Loucy (cell line): ENCODE data around the gene EPHB3.
A peak's percentile ranks its signal among the peaks of the same experiment; 100 is the strongest.

Experiments
- H2AFZ ChIP-seq: fragments of 200-600 bp; sonication (generic); 2 replicates; pipeline ENCODE4 v1.6.0; 2016; ENCODE audit warnings: antibody characterized with exemption, mild to moderate bottlenecking, low read length, moderate library complexity
- H3F3A ChIP-seq: fragments of 200-600 bp; 2 replicates; pipeline ENCODE4 v1.6.0; 2016; ENCODE audit warnings: antibody characterized with exemption, low read depth, mild to moderate bottlenecking
- H3K27me3 ChIP-seq: fragments of 200-600 bp; sonication (generic); 2 replicates; pipeline ENCODE4 v1.6.1; 2014; ENCODE audit warnings: low read length, mild to moderate bottlenecking; ENCODE audit not compliant: insufficient read depth, poor library complexity, severe bottlenecking
- H3K36me3 ChIP-seq: fragments of 200-600 bp; sonication (generic); 2 replicates; pipeline ENCODE4 v1.6.1; 2016; ENCODE audit warnings: low read length; ENCODE audit not compliant: insufficient read depth
- H3K4me1 ChIP-seq: fragments of 200-600 bp; sonication (generic); 2 replicates; pipeline ENCODE4 v1.5.1; 2014; ENCODE audit warnings: low read length, mild to moderate bottlenecking; ENCODE audit not compliant: insufficient read depth, poor library complexity, severe bottlenecking
- H3K4me2 ChIP-seq: fragments of 200-600 bp; sonication (generic); 2 replicates; pipeline ENCODE4 v1.6.0; 2014; ENCODE audit warnings: antibody characterized with exemption, low read length, low read depth, mild to moderate bottlenecking; ENCODE audit not compliant: poor library complexity, severe bottlenecking
- H3K4me3 ChIP-seq: fragments of 200-600 bp; sonication (generic); 2 replicates; pipeline ENCODE4 v1.5.1; 2014; ENCODE audit warnings: low read length, mild to moderate bottlenecking, mixed read lengths; ENCODE audit not compliant: poor library complexity, severe bottlenecking
- H3K79me2 ChIP-seq: fragments of 200-600 bp; sonication (generic); 2 replicates; pipeline ENCODE4 v1.6.1; 2014; ENCODE audit warnings: low read length; ENCODE audit not compliant: insufficient read depth
- H3K9ac ChIP-seq: fragments of 200-600 bp; sonication (generic); 2 replicates; pipeline ENCODE4 v1.6.0; 2014; ENCODE audit warnings: mild to moderate bottlenecking, low read depth, low read length, moderate library complexity; ENCODE audit not compliant: poor library complexity, severe bottlenecking
- H3K9me2 ChIP-seq: fragments of 200-600 bp; sonication (generic); replicated peaks from 2 replicates; pipeline ENCODE4 v1.6.1; 2016; ENCODE audit warnings: low read depth, low read length, mixed read lengths
- H3K9me3 ChIP-seq: fragments of 200-600 bp; sonication (generic); 2 replicates; pipeline ENCODE4 v1.6.1; 2014; ENCODE audit warnings: mild to moderate bottlenecking, antibody characterized with exemption, low read length, low read depth; ENCODE audit not compliant: insufficient read depth
- H4K20me1 ChIP-seq: fragments of 200-600 bp; sonication (generic); 2 replicates; pipeline ENCODE4 v1.6.0; 2014; ENCODE audit warnings: antibody characterized with exemption, low read length, mild to moderate bottlenecking; ENCODE audit not compliant: insufficient read depth, poor library complexity, severe bottlenecking
- CTCF ChIP-seq: fragments of 200-600 bp; sonication (generic); conservative IDR thresholded peaks from 2 replicates; pipeline ENCODE4 v1.5.1; 2014; ENCODE audit warnings: mild to moderate bottlenecking, antibody characterized with exemption, low read length
- EZH2phosphoT487 ChIP-seq: fragments of 200-600 bp; IDR thresholded peaks from 2 replicates; pipeline ENCODE4 v1.6.1; 2018; ENCODE audit warnings: antibody characterized with exemption, mild to moderate bottlenecking, moderate library complexity, borderline replicate concordance

EPHB3 gene

GRCh38 chr3:184538666-184539431 is 22.7 kb upstream of the EPHB3 start:
- no peak overlapping the region for H2AFZ ChIP-seq
- H3K9me3 ChIP-seq, result no peaks in the 10 kb centered on the region
- TF ChIP-seq CTCF (no peak), EZH2phosphoT487 (no peak)
- H3K9ac ChIP-seq, result no peak overlapping the region
- no peaks in the 10 kb centered on the region for H3K79me2 ChIP-seq
- no peaks in the 10 kb centered on the region for H3K9me2 ChIP-seq
- no peaks in the 10 kb centered on the region for H4K20me1 ChIP-seq
- no peak overlapping the region for H3K4me2 ChIP-seq
- H3K27me3 ChIP-seq, result no peaks in the 10 kb centered on the region
- H3K4me3 ChIP-seq, result no peak overlapping the region
- peaks cover 3% of the 10 kb centered on the region for H3K4me1 ChIP-seq
- H3K36me3 ChIP-seq, result no peaks in the 10 kb centered on the region
- H3F3A ChIP-seq, result no peaks in the 10 kb centered on the region

GRCh38 chr3:184539801-184540435 is 21.7 kb upstream of the EPHB3 start:
- Histone ChIP-seq H3K79me2 (no peaks in the 10 kb centered on the region), H3K9me3 (no peaks in the 10 kb centered on the region), H3K36me3 (no peaks in the 10 kb centered on the region), H3K4me3 (no peak overlapping the region), H4K20me1 (no peaks in the 10 kb centered on the region), H2AFZ (no peak overlapping the region), H3K4me1 (peaks cover 3% of the 10 kb centered on the region), H3K9ac (no peak overlapping the region), H3K27me3 (no peaks in the 10 kb centered on the region), H3K9me2 (no peaks in the 10 kb centered on the region), H3F3A (no peaks in the 10 kb centered on the region), H3K4me2 (no peak overlapping the region)
- TF ChIP-seq CTCF, result no peak
- no peak for TF ChIP-seq EZH2phosphoT487

GRCh38 chr3:184540777-184541681 is 20.6 kb upstream of the EPHB3 start:
- no peak overlapping the region for H3K4me2 ChIP-seq
- no peaks in the 10 kb centered on the region for H3K9me2 ChIP-seq
- peaks cover 3% of the 10 kb centered on the region for H3K4me1 ChIP-seq
- H3K36me3 ChIP-seq, result no peaks in the 10 kb centered on the region
- TF ChIP-seq CTCF (peak; percentile 93), EZH2phosphoT487 (no peak)
- no peaks in the 10 kb centered on the region for H3K9me3 ChIP-seq
- no peak overlapping the region for H2AFZ ChIP-seq
- no peaks in the 10 kb centered on the region for H4K20me1 ChIP-seq
- H3K9ac ChIP-seq, result no peak overlapping the region
- H3K4me3 ChIP-seq, result no peak overlapping the region
- no peaks in the 10 kb centered on the region for H3K79me2 ChIP-seq
- no peaks in the 10 kb centered on the region for H3K27me3 ChIP-seq
- no peaks in the 10 kb centered on the region for H3F3A ChIP-seq
